ENCODE results near the gene MYH10.
"Not testable (repeated sequence)": the region's sequence is repeated elsewhere in the genome, so short reads cannot be mapped to it uniquely, and the experiment has no call there.

MYH10 gene

GRCh38 chr17:8668176-8668740, 37.7 kb upstream of the MYH10 start:
- Histone ChIP-seq H3K27me3 (ENCODE audit: insufficient read depth, insufficient read length) (no peaks in the 10 kb centered on the region), H3K9me3 (ENCODE audit: insufficient read depth, low read length) (no peaks in the 10 kb centered on the region), H3K4me1 (ENCODE audit: insufficient read depth, insufficient read length) (no peaks in the 10 kb centered on the region), H3K36me3 (ENCODE audit: insufficient read depth, insufficient read length, low read length) (no peaks in the 10 kb centered on the region), H3K4me3 (ENCODE audit: insufficient read length, low read depth) (no peak overlapping the region), H3K9ac (ENCODE audit: insufficient read length, low read depth) (no peak overlapping the region)
- TF ChIP-seq YY1 (IDR thresholded peaks at IDR 0.05; ENCODE audit: insufficient read depth, insufficient read length) (no peak), SUZ12 (IDR thresholded peaks at IDR 0.05; ENCODE audit: extremely low read depth, insufficient read depth, insufficient read length) (no peak), ZNF274 (IDR thresholded peaks at IDR 0.05; ENCODE audit: low read depth, low read length) (no peak)
- DNase-seq (ENCODE audit: low read depth, low spot score) = no peak

- H3K4me1 ChIP-seq (ENCODE audit: insufficient read depth, insufficient read length) = no peaks in the 10 kb centered on the region
- TF ChIP-seq SUZ12 (IDR thresholded peaks at IDR 0.05; ENCODE audit: extremely low read depth, insufficient read depth, insufficient read length) (no peak), ZNF274 (IDR thresholded peaks at IDR 0.05; ENCODE audit: low read depth, low read length) (no peak), YY1 (IDR thresholded peaks at IDR 0.05; ENCODE audit: insufficient read depth, insufficient read length) (no peak)
- no peak overlapping the region for H3K9ac ChIP-seq (ENCODE audit: insufficient read length, low read depth)
- H3K27me3 ChIP-seq (ENCODE audit: insufficient read depth, insufficient read length) = no peaks in the 10 kb centered on the region
- no peak overlapping the region for H3K4me3 ChIP-seq (ENCODE audit: insufficient read length, low read depth)
- DNase-seq (ENCODE audit: low read depth, low spot score) = no peak
- H3K36me3 ChIP-seq (ENCODE audit: insufficient read depth, insufficient read length, low read length) = no peaks in the 10 kb centered on the region
- no peaks in the 10 kb centered on the region for H3K9me3 ChIP-seq (ENCODE audit: insufficient read depth, low read length)
Observed at GRCh38 chr17:8667421-8667820, 36.9 kb upstream of the MYH10 start.

- Histone ChIP-seq H3K4me1 (ENCODE audit: insufficient read depth, insufficient read length) (no peaks in the 10 kb centered on the region), H3K27me3 (ENCODE audit: insufficient read depth, insufficient read length) (no peaks in the 10 kb centered on the region), H3K9ac (ENCODE audit: insufficient read length, low read depth) (no peak overlapping the region), H3K4me3 (ENCODE audit: insufficient read length, low read depth) (no peak overlapping the region), H3K36me3 (ENCODE audit: insufficient read depth, insufficient read length, low read length) (no peaks in the 10 kb centered on the region), H3K9me3 (ENCODE audit: insufficient read depth, low read length) (no peaks in the 10 kb centered on the region)
- DNase-seq (ENCODE audit: low read depth, low spot score) = no peak
- TF ChIP-seq SUZ12 (IDR thresholded peaks at IDR 0.05; ENCODE audit: extremely low read depth, insufficient read depth, insufficient read length) = no peak
- no peak for TF ChIP-seq YY1 (IDR thresholded peaks at IDR 0.05; ENCODE audit: insufficient read depth, insufficient read length)
- TF ChIP-seq ZNF274 (IDR thresholded peaks at IDR 0.05; ENCODE audit: low read depth, low read length) = no peak
Observed at GRCh38 chr17:8665684-8666083, 35.2 kb upstream of the MYH10 start.

- Histone ChIP-seq H3K4me1 (ENCODE audit: insufficient read depth, insufficient read length) (no peaks in the 10 kb centered on the region), H3K9ac (ENCODE audit: insufficient read length, low read depth) (no peak overlapping the region), H3K36me3 (ENCODE audit: insufficient read depth, insufficient read length, low read length) (no peaks in the 10 kb centered on the region), H3K4me3 (ENCODE audit: insufficient read length, low read depth) (no peak overlapping the region), H3K9me3 (ENCODE audit: insufficient read depth, low read length) (no peaks in the 10 kb centered on the region), H3K27me3 (ENCODE audit: insufficient read depth, insufficient read length) (no peaks in the 10 kb centered on the region)
- DNase-seq (ENCODE audit: low read depth, low spot score) = no peak
- TF ChIP-seq YY1 (IDR thresholded peaks at IDR 0.05; ENCODE audit: insufficient read depth, insufficient read length) = no peak
- no peak for TF ChIP-seq ZNF274 (IDR thresholded peaks at IDR 0.05; ENCODE audit: low read depth, low read length)
- no peak for TF ChIP-seq SUZ12 (IDR thresholded peaks at IDR 0.05; ENCODE audit: extremely low read depth, insufficient read depth, insufficient read length)
Observed at GRCh38 chr17:8664456-8665126, 34.1 kb upstream of the MYH10 start.

GRCh38 chr17:8662973-8663372, 32.4 kb upstream of the MYH10 start:
- DNase-seq (ENCODE audit: low read depth, low spot score) = no peak
- Histone ChIP-seq H3K4me1 (ENCODE audit: insufficient read depth, insufficient read length) (no peaks in the 10 kb centered on the region), H3K27me3 (ENCODE audit: insufficient read depth, insufficient read length) (no peaks in the 10 kb centered on the region), H3K36me3 (ENCODE audit: insufficient read depth, insufficient read length, low read length) (no peaks in the 10 kb centered on the region), H3K4me3 (ENCODE audit: insufficient read length, low read depth) (no peak overlapping the region), H3K9me3 (ENCODE audit: insufficient read depth, low read length) (no peaks in the 10 kb centered on the region), H3K9ac (ENCODE audit: insufficient read length, low read depth) (no peak overlapping the region)
- TF ChIP-seq YY1 (IDR thresholded peaks at IDR 0.05; ENCODE audit: insufficient read depth, insufficient read length) (no peak), SUZ12 (IDR thresholded peaks at IDR 0.05; ENCODE audit: extremely low read depth, insufficient read depth, insufficient read length) (no peak), ZNF274 (IDR thresholded peaks at IDR 0.05; ENCODE audit: low read depth, low read length) (no peak)

- DNase-seq (ENCODE audit: low read depth, low spot score) = no peak
Observed at GRCh38 chr17:8662076-8662831, 31.7 kb upstream of the MYH10 start.

GRCh38 chr17:8660709-8661108, 30.2 kb upstream of the MYH10 start:
- not testable (repeated sequence) for DNase-seq (ENCODE audit: low read depth, low spot score); H3K27me3 ChIP-seq (ENCODE audit: insufficient read depth, insufficient read length); H3K4me3 ChIP-seq (ENCODE audit: insufficient read length, low read depth); H3K4me1 ChIP-seq (ENCODE audit: insufficient read depth, insufficient read length); H3K9me3 ChIP-seq (ENCODE audit: insufficient read depth, low read length); H3K9ac ChIP-seq (ENCODE audit: insufficient read length, low read depth); H3K36me3 ChIP-seq (ENCODE audit: insufficient read depth, insufficient read length, low read length)

More at GRCh38 chr17:8662076-8662831, 31.7 kb upstream of the MYH10 start:
- no peak for TF ChIP-seq ZNF274 (IDR thresholded peaks at IDR 0.05; ENCODE audit: low read depth, low read length)
- no peak for TF ChIP-seq SUZ12 (IDR thresholded peaks at IDR 0.05; ENCODE audit: extremely low read depth, insufficient read depth, insufficient read length)
- TF ChIP-seq YY1 (IDR thresholded peaks at IDR 0.05; ENCODE audit: insufficient read depth, insufficient read length) = no peak
- Histone ChIP-seq H3K9me3 (ENCODE audit: insufficient read depth, low read length) (no peaks in the 10 kb centered on the region), H3K4me3 (ENCODE audit: insufficient read length, low read depth) (no peak overlapping the region), H3K9ac (ENCODE audit: insufficient read length, low read depth) (no peak overlapping the region), H3K36me3 (ENCODE audit: insufficient read depth, insufficient read length, low read length) (no peaks in the 10 kb centered on the region), H3K27me3 (ENCODE audit: insufficient read depth, insufficient read length) (no peaks in the 10 kb centered on the region), H3K4me1 (ENCODE audit: insufficient read depth, insufficient read length) (no peaks in the 10 kb centered on the region)

Measured in NT2/D1 (cell line).